Kidney epithelial cell (primary cell): ENCODE data around the gene FAM184B. TPM values are rescaled to one million over a fixed set of nuclear protein-coding genes. Genes with fewer than 3 reads are reported as not detected.

Source experiments
- DNase-seq: peaks from one replicate; pipeline ENCODE4 v3.0.0-alpha.2; 2010; ENCODE audit warnings: low read depth
- H3K27me3 ChIP-seq: 2 replicates; pipeline ENCODE4 v1.6.0; 2011; ENCODE audit warnings: low read length; ENCODE audit not compliant: control insufficient read depth, insufficient read depth
- H3K36me3 ChIP-seq: 2 replicates; pipeline ENCODE4 v1.5.1; 2011; ENCODE audit warnings: low read length; ENCODE audit not compliant: control insufficient read depth, insufficient read depth
- H3K4me3 ChIP-seq: 2 replicates; pipeline ENCODE4 v1.5.1; 2011; ENCODE audit warnings: low read depth, mild to moderate bottlenecking, control low read depth, low read length
- total RNA-seq: library from RNA; depleted of rRNA; stranded (reverse); fragments of >200 nt; gene quantifications from 2 replicates; pipeline ENCODE4 v1.2.3, GENCODE V29; 2015
- TF ChIP-seq, protein P1 (sequence below): IDR thresholded peaks from 2 replicates; pipeline ENCODE4 v1.5.1; 2011; ENCODE audit warnings: mild to moderate bottlenecking, moderate library complexity, low read length, control low read depth, inconsistent platforms; ENCODE audit not compliant: insufficient read depth, poor library complexity, severe bottlenecking

FAM184B gene
- total RNA-seq, 1 donor from 2014 or later: under 0.01 TPM

GRCh38 chr4:17786567-17786966, 5.1 kb upstream of the FAM184B start:
- TF ChIP-seq, protein P1, sequence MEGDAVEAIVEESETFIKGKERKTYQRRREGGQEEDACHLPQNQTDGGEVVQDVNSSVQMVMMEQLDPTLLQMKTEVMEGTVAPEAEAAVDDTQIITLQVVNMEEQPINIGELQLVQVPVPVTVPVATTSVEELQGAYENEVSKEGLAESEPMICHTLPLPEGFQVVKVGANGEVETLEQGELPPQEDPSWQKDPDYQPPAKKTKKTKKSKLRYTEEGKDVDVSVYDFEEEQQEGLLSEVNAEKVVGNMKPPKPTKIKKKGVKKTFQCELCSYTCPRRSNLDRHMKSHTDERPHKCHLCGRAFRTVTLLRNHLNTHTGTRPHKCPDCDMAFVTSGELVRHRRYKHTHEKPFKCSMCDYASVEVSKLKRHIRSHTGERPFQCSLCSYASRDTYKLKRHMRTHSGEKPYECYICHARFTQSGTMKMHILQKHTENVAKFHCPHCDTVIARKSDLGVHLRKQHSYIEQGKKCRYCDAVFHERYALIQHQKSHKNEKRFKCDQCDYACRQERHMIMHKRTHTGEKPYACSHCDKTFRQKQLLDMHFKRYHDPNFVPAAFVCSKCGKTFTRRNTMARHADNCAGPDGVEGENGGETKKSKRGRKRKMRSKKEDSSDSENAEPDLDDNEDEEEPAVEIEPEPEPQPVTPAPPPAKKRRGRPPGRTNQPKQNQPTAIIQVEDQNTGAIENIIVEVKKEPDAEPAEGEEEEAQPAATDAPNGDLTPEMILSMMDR: no peak
- no peaks in the 10 kb centered on the region for H3K36me3 ChIP-seq
- no peak overlapping the region for H3K4me3 ChIP-seq
- peaks cover 7% of the 10 kb centered on the region for H3K27me3 ChIP-seq
- DNase-seq: peak; percentile 44

GRCh38 chr4:17785858-17786257, 4.4 kb upstream of the FAM184B start:
- TF ChIP-seq, protein P1: no peak
- peaks cover 14% of the 10 kb centered on the region for H3K27me3 ChIP-seq
- no peak overlapping the region for H3K4me3 ChIP-seq
- DNase-seq: no peak
- H3K36me3 ChIP-seq: no peaks in the 10 kb centered on the region

DNA sequence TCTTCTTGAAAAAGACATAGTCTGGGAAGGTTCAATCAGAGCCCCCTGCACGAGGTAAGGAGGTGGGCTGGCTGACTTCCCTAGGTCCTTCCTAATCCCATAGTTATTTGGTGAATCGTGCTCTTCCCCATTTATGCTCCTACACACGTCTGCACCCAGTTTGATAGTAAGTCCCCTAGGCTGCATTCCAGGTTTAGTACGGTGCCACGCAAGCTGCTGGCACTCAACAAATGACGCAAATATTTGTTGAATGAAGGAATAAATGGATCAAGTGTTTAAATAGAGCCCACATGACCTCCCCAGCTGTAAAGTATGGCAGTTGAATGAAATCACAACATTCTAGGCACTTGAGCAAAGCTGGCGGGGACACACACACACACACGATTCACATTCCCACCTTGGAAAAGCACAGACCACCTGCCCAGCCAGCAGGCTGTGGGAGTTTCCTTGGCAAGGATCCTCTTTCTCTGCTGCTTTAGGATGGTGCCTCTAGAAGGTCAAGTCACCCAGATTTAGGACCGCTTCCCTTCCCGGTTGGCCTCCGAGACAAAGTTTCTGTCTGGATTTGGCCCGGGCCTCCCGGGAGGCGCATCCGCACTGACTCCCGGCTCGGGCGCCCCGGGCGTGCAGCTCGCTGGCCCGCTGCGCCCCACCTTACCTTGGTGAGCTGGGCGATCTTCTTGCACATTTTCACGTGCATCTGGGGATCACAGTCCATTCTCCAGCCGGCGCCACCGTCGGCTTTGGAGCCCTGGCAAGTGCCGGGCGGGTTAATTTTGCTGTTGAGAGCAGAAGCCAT, 721 bp downstream of the FAM184B start:
- Histone ChIP-seq H3K27me3 (peaks cover 25% of the 10 kb centered on the region), H3K36me3 (no peaks in the 10 kb centered on the region), H3K4me3 (peak overlapping the region; percentile 19)
- TF ChIP-seq, protein P1: no peak
- DNase-seq: no peak

- TF ChIP-seq, protein P1: no peak
- H3K27me3 ChIP-seq: peaks cover 25% of the 10 kb centered on the region
Observed at GRCh38 chr4:17778431-17778830, 3.0 kb downstream of the FAM184B start.

GRCh38 chr4:17773135-17773698, 8.2 kb downstream of the FAM184B start:
- TF ChIP-seq, protein P1: no peak
- DNase-seq: no peak
- no peaks in the 10 kb centered on the region for H3K36me3 ChIP-seq
- H3K4me3 ChIP-seq: no peak overlapping the region
- H3K27me3 ChIP-seq: no peaks in the 10 kb centered on the region

More at GRCh38 chr4:17778431-17778830, 3.0 kb downstream of the FAM184B start:
- DNase-seq: no peak
- no peaks in the 10 kb centered on the region for H3K36me3 ChIP-seq
- H3K4me3 ChIP-seq: no peak overlapping the region
